ENCODE measurements around the gene PTH2. TPM values are rescaled to one million over a fixed set of nuclear protein-coding genes. Genes with fewer than 3 reads are reported as not detected.
A peak's percentile ranks its signal among the peaks of the same experiment; 100 is the strongest.

PTH2 gene
- total RNA-seq, 2 donors from 2014 or later = not detected

- Histone ChIP-seq H3K27ac (peak overlapping the region; percentile 50 to 76), H3K4me3 (peak overlapping the region; percentile 38 to 52), H3K36me3 (no peaks in the 10 kb centered on the region), H3K4me1 (replicated peaks) (no peaks in the 10 kb centered on the region), H3K27me3 (replicated peaks; ENCODE audit: insufficient read depth) (peaks cover 15% of the 10 kb centered on the region), H3K9me3 (no peaks in the 10 kb centered on the region)
- intact Hi-C loops (cut with DNase I) = loop anchor here (2.0 to 5.0 kb wide), 2 partner anchors 50 to 216 kb away; no protein-coding TSS in a partner anchor
- peak; percentile 75 for DNase-seq (ENCODE audit: low spot score)
- WGBS = 2% methylated on average over 43 of the region's 43 CpGs
- TF ChIP-seq POLR2A (IDR thresholded peaks at IDR 0.05) (no peak), CTCF (IDR thresholded peaks at IDR 0.05) (no peak), POLR2AphosphoS5 (IDR thresholded peaks at IDR 0.05) (no peak)
These were observed 19.6 kb upstream of the PTH2 start for GRCh38 chr19:49442771-49443365.

GRCh38 chr19:49442354-49442753, 19.1 kb upstream of the PTH2 start:
- Histone ChIP-seq H3K36me3 (no peaks in the 10 kb centered on the region), H3K9me3 (no peaks in the 10 kb centered on the region), H3K27ac (no peak overlapping the region), H3K27me3 (replicated peaks; ENCODE audit: insufficient read depth) (peaks cover 15% of the 10 kb centered on the region), H3K4me1 (replicated peaks) (no peaks in the 10 kb centered on the region), H3K4me3 (peak overlapping the region; percentile 38 to 52)
- DNase-seq (ENCODE audit: low spot score) = no peak
- 7% methylated on average over 11 of the region's 11 CpGs for WGBS
- intact Hi-C loops (cut with DNase I) = loop anchor here (2.0 to 5.0 kb wide), 2 partner anchors 50 to 215 kb away; no protein-coding TSS in a partner anchor
- no peak for TF ChIP-seq CTCF (IDR thresholded peaks at IDR 0.05)
- TF ChIP-seq POLR2A (IDR thresholded peaks at IDR 0.05) = no peak
- no peak for TF ChIP-seq POLR2AphosphoS5 (IDR thresholded peaks at IDR 0.05)

- WGBS = 22% methylated on average over 14 of the region's 14 CpGs
- TF ChIP-seq POLR2A (IDR thresholded peaks at IDR 0.05) (no peak), CTCF (IDR thresholded peaks at IDR 0.05) (no peak), POLR2AphosphoS5 (IDR thresholded peaks at IDR 0.05) (no peak)
- Histone ChIP-seq H3K36me3 (no peaks in the 10 kb centered on the region), H3K27ac (no peak overlapping the region), H3K9me3 (no peaks in the 10 kb centered on the region), H3K4me3 (no peak overlapping the region), H3K4me1 (replicated peaks) (no peaks in the 10 kb centered on the region), H3K27me3 (replicated peaks; ENCODE audit: insufficient read depth) (peaks cover 15% of the 10 kb centered on the region)
- no peak for DNase-seq (ENCODE audit: low spot score)
- intact Hi-C loops (cut with DNase I) = loop anchor here (2.0 to 5.0 kb wide), 2 partner anchors 49 to 215 kb away; no protein-coding TSS in a partner anchor
These were observed 18.7 kb upstream of the PTH2 start for GRCh38 chr19:49441960-49442350.

- H3K36me3 ChIP-seq = no peaks in the 10 kb centered on the region
- H3K4me1 ChIP-seq (replicated peaks) = no peaks in the 10 kb centered on the region
- H3K9me3 ChIP-seq = no peaks in the 10 kb centered on the region
- WGBS = 3% methylated on average over 29 of the region's 56 CpGs
- peaks cover 18% of the 10 kb centered on the region for H3K27me3 ChIP-seq (replicated peaks; ENCODE audit: insufficient read depth)
- intact Hi-C loops (cut with DNase I) = loop anchor here (5.0 kb wide), 1 partner anchor 214 kb away; no protein-coding TSS in a partner anchor
- TF ChIP-seq POLR2A (IDR thresholded peaks at IDR 0.05) = no peak
- no peak for TF ChIP-seq POLR2AphosphoS5 (IDR thresholded peaks at IDR 0.05)
- peak within 1 kb of the TSS in 1 of 2 donors; percentile 4 for H3K4me3 ChIP-seq
- no peak within 1 kb of the TSS for H3K27ac ChIP-seq
- DNase-seq (ENCODE audit: low spot score) = no peak
These were observed 18.1 kb upstream of the PTH2 start, which contains the start of gene SLC17A7 for GRCh38 chr19:49441210-49441959. Gene SLC17A7 (minus strand): TSS chr19:49441527. CDS start chr19:49441379, 148 bp downstream.

- intact Hi-C loops (cut with DNase I) = loop anchor here (5.0 kb wide), 1 partner anchor 213 kb away; no protein-coding TSS in a partner anchor
- peaks cover 24% of the 10 kb centered on the region for H3K27me3 ChIP-seq (replicated peaks; ENCODE audit: insufficient read depth)
- no peaks in the 10 kb centered on the region for H3K36me3 ChIP-seq
- no peak for TF ChIP-seq POLR2A (IDR thresholded peaks at IDR 0.05)
- no peak for TF ChIP-seq POLR2AphosphoS5 (IDR thresholded peaks at IDR 0.05)
- no peak for TF ChIP-seq CTCF (IDR thresholded peaks at IDR 0.05)
- DNase-seq (ENCODE audit: low spot score) = no peak
- no peaks in the 10 kb centered on the region for H3K4me1 ChIP-seq (replicated peaks)
- no peak overlapping the region for H3K27ac ChIP-seq
- H3K4me3 ChIP-seq = peak overlapping the region in 1 of 2 donors; percentile 4
- H3K9me3 ChIP-seq = no peaks in the 10 kb centered on the region
- WGBS = 27% methylated on average over 19 of the region's 19 CpGs
These were observed 17.4 kb upstream of the PTH2 start for GRCh38 chr19:49440439-49441209.

Measured in prostate gland (tissue), 2 donors.